Measurements from ENCODE around the gene CTSL. TPM values are rescaled to one million over a fixed set of nuclear protein-coding genes. Genes with fewer than 3 reads are reported as not detected.

CTSL gene
- total and polyA plus RNA-seq, 4 donors, result 156 to 210 (median 180) TPM

- TF ChIP-seq RXRA (IDR thresholded peaks at IDR 0.05), result peak; percentile 31 to 40
- TF ChIP-seq EGR1 (IDR thresholded peaks at IDR 0.05; ENCODE audit: low read depth in 2 of 2), result no peak
- TF ChIP-seq NR2F2 (IDR thresholded peaks at IDR 0.05), result peak; percentile 88
- TF ChIP-seq, protein P1, sequence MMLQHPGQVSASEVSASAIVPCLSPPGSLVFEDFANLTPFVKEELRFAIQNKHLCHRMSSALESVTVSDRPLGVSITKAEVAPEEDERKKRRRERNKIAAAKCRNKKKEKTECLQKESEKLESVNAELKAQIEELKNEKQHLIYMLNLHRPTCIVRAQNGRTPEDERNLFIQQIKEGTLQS (IDR thresholded peaks at IDR 0.05), result no peak
- peak; percentile 18 for TF ChIP-seq SP1 (IDR thresholded peaks at IDR 0.05)
- no peak for TF ChIP-seq MAX (IDR thresholded peaks at IDR 0.05)
- no peak for TF ChIP-seq HNF4A (conservative IDR thresholded peaks at IDR 0.05)
- TF ChIP-seq TAF1 (conservative IDR thresholded peaks at IDR 0.05), result no peak
Observed at GRCh38 chr9:87718852-87719612, 6.9 kb upstream of the CTSL start (continued).

GRCh38 chr9:87720173-87720572 is 5.7 kb upstream of the CTSL start:
- Histone ChIP-seq H3K9me3 (ENCODE audit: control insufficient read depth in 4 of 4, low read length in 3 of 4) (no peaks in the 10 kb centered on the region), H3K27ac (ENCODE audit: low read depth in 1 of 2, low read length in 2 of 2) (no peak overlapping the region), H3K27me3 (ENCODE audit: control insufficient read depth in 4 of 4, insufficient read depth in 4 of 4, low read length in 3 of 4) (no peaks in the 10 kb centered on the region), H3K4me1 (ENCODE audit: control insufficient read depth in 4 of 4, insufficient read depth in 4 of 4, low read length in 3 of 4) (no peaks in the 10 kb centered on the region), H3K9ac (ENCODE audit: low read depth in 1 of 2, low read length in 2 of 2) (no peak overlapping the region), H3K36me3 (ENCODE audit: control insufficient read depth in 4 of 4, insufficient read depth in 3 of 4, low read depth in 1 of 4, low read length in 3 of 4) (no peaks in the 10 kb centered on the region), H3K4me3 (ENCODE audit: low read depth in 1 of 3, low read length in 3 of 3) (no peak overlapping the region)
- no peak for DNase-seq (ENCODE audit: low spot score)
- TF ChIP-seq, protein P2, sequence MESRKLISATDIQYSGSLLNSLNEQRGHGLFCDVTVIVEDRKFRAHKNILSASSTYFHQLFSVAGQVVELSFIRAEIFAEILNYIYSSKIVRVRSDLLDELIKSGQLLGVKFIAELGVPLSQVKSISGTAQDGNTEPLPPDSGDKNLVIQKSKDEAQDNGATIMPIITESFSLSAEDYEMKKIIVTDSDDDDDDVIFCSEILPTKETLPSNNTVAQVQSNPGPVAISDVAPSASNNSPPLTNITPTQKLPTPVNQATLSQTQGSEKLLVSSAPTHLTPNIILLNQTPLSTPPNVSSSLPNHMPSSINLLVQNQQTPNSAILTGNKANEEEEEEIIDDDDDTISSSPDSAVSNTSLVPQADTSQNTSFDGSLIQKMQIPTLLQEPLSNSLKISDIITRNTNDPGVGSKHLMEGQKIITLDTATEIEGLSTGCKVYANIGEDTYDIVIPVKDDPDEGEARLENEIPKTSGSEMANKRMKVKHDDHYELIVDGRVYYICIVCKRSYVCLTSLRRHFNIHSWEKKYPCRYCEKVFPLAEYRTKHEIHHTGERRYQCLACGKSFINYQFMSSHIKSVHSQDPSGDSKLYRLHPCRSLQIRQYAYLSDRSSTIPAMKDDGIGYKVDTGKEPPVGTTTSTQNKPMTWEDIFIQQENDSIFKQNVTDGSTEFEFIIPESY (IDR thresholded peaks at IDR 0.05), result no peak
- TF ChIP-seq HNF4A (conservative IDR thresholded peaks at IDR 0.05) (no peak), MAX (IDR thresholded peaks at IDR 0.05) (no peak), TAF1 (conservative IDR thresholded peaks at IDR 0.05) (no peak), FOXA2 (IDR thresholded peaks at IDR 0.05) (no peak), NR2F2 (IDR thresholded peaks at IDR 0.05) (no peak), RAD21 (IDR thresholded peaks at IDR 0.05) (no peak), HNF4G (IDR thresholded peaks at IDR 0.05) (no peak), YY1 (IDR thresholded peaks at IDR 0.05) (no peak), GABPA (IDR thresholded peaks at IDR 0.05 in 1 of 2, conservative IDR thresholded peaks at IDR 0.05 in 1 of 2) (no peak)
- TF ChIP-seq, protein P1 (IDR thresholded peaks at IDR 0.05), result no peak
- 95% methylated on average over 2 of the region's 2 CpGs for WGBS

GRCh38 chr9:87722393-87723088 is 3.4 kb upstream of the CTSL start:
- H3K27ac ChIP-seq (ENCODE audit: low read depth in 1 of 2, low read length in 2 of 2), result no peak overlapping the region
- TF ChIP-seq, protein P2 (IDR thresholded peaks at IDR 0.05), result no peak
- no peak for TF ChIP-seq FOXA1 (IDR thresholded peaks at IDR 0.05)
- TF ChIP-seq, protein P3, sequence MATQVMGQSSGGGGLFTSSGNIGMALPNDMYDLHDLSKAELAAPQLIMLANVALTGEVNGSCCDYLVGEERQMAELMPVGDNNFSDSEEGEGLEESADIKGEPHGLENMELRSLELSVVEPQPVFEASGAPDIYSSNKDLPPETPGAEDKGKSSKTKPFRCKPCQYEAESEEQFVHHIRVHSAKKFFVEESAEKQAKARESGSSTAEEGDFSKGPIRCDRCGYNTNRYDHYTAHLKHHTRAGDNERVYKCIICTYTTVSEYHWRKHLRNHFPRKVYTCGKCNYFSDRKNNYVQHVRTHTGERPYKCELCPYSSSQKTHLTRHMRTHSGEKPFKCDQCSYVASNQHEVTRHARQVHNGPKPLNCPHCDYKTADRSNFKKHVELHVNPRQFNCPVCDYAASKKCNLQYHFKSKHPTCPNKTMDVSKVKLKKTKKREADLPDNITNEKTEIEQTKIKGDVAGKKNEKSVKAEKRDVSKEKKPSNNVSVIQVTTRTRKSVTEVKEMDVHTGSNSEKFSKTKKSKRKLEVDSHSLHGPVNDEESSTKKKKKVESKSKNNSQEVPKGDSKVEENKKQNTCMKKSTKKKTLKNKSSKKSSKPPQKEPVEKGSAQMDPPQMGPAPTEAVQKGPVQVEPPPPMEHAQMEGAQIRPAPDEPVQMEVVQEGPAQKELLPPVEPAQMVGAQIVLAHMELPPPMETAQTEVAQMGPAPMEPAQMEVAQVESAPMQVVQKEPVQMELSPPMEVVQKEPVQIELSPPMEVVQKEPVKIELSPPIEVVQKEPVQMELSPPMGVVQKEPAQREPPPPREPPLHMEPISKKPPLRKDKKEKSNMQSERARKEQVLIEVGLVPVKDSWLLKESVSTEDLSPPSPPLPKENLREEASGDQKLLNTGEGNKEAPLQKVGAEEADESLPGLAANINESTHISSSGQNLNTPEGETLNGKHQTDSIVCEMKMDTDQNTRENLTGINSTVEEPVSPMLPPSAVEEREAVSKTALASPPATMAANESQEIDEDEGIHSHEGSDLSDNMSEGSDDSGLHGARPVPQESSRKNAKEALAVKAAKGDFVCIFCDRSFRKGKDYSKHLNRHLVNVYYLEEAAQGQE (IDR thresholded peaks at IDR 0.05), result no peak
- WGBS, result 86% methylated on average over 5 of the region's 5 CpGs

More at GRCh38 chr9:87722393-87723088, 3.4 kb upstream of the CTSL start:
- DNase-seq (ENCODE audit: low spot score), result no peak
- Histone ChIP-seq H3K9me3 (ENCODE audit: control insufficient read depth in 4 of 4, low read length in 3 of 4) (no peaks in the 10 kb centered on the region), H3K27me3 (ENCODE audit: control insufficient read depth in 4 of 4, insufficient read depth in 4 of 4, low read length in 3 of 4) (no peaks in the 10 kb centered on the region), H3K9ac (ENCODE audit: low read depth in 1 of 2, low read length in 2 of 2) (no peak overlapping the region), H3K4me1 (ENCODE audit: control insufficient read depth in 4 of 4, insufficient read depth in 4 of 4, low read length in 3 of 4) (peaks cover 0 to 7% (median 0%) of the 10 kb centered on the region in 4 donors), H3K4me3 (ENCODE audit: low read depth in 1 of 3, low read length in 3 of 3) (no peak overlapping the region), H3K36me3 (ENCODE audit: control insufficient read depth in 4 of 4, insufficient read depth in 3 of 4, low read depth in 1 of 4, low read length in 3 of 4) (no peaks in the 10 kb centered on the region)

Measured in liver (tissue), 9 donors.